ENCODE data around the gene ARID1B. TPM values are rescaled to one million over a fixed set of nuclear protein-coding genes. Genes with fewer than 3 reads are reported as not detected.

ARID1B gene
- total RNA-seq, 2 donors from 2014 or later: 74.0 to 110 TPM

DNA sequence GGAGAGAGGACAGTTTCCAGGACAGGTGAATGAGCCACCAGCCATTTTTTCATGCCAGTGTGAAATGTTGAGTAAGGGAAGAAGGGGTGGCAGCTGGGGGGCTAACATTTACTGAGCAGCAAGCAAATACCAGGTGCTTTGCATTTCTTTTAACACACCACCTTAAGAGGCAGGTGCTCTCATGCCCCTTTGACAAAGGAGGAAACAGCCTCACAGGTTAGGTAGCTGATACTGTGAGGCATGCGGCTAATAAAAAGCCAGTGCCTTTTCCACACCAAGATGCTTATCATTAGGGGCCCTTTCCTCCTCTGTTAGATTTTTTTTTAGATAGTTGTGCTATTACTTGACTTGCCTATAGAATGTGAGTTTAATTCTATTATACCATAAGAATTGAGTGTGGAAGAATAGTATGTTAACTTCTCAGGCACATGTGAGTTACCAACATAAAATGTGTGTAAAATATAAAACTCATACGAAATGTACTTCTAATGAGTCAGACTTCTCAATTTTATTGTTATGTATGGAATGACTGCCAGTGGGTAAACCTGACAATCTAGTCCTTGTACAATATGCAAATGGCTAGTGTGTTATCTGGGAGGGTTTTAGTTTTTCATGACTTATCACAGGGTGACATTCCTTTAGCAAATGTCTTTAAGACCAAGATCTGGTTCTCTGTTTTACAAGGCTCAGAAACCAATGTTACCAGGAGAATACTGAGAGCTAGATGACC is 286.2 kb downstream of the ARID1B start:
- H3K4me1 Mint-ChIP-seq: peaks cover 38% of the 10 kb centered on the region
- 100% methylated on average over 2 of the region's 2 CpGs for WGBS, 2 experiments (ENCODE audit: insufficient coverage in 1 of 2, insufficient read length in 1 of 2)
- Histone ChIP-seq H3K4me3 (ENCODE audit: low read length) (no peak overlapping the region), H3K4me1 (ENCODE audit: control insufficient read depth, insufficient read depth, low read length) (peaks cover 3% of the 10 kb centered on the region), H3K36me3 (ENCODE audit: control insufficient read depth, insufficient read depth, low read length) (peaks cover 5% of the 10 kb centered on the region), H3K9me3 (ENCODE audit: control insufficient read depth, low read length) (no peaks in the 10 kb centered on the region), H3K9ac (ENCODE audit: extremely low read depth, low read length, poor library complexity, severe bottlenecking) (no peak overlapping the region), H3K27ac (ENCODE audit: low read depth, low read length) (no peak overlapping the region), H3K27me3 (ENCODE audit: control insufficient read depth, insufficient read depth, low read length, poor library complexity, severe bottlenecking) (no peaks in the 10 kb centered on the region)
- peaks cover 2% of the 10 kb centered on the region for H3K36me3 Mint-ChIP-seq (ENCODE audit: low read depth)
- DNase-seq: no peak
- H3K27ac Mint-ChIP-seq: no peak overlapping the region
- no peaks in the 10 kb centered on the region for H3K9me3 Mint-ChIP-seq
- TF ChIP-seq, protein P1, sequence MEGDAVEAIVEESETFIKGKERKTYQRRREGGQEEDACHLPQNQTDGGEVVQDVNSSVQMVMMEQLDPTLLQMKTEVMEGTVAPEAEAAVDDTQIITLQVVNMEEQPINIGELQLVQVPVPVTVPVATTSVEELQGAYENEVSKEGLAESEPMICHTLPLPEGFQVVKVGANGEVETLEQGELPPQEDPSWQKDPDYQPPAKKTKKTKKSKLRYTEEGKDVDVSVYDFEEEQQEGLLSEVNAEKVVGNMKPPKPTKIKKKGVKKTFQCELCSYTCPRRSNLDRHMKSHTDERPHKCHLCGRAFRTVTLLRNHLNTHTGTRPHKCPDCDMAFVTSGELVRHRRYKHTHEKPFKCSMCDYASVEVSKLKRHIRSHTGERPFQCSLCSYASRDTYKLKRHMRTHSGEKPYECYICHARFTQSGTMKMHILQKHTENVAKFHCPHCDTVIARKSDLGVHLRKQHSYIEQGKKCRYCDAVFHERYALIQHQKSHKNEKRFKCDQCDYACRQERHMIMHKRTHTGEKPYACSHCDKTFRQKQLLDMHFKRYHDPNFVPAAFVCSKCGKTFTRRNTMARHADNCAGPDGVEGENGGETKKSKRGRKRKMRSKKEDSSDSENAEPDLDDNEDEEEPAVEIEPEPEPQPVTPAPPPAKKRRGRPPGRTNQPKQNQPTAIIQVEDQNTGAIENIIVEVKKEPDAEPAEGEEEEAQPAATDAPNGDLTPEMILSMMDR (conservative IDR thresholded peaks at IDR 0.05): no peak
- no peaks in the 10 kb centered on the region for H3K27me3 Mint-ChIP-seq (ENCODE audit: insufficient read depth)
- no peak overlapping the region for H3K4me3 Mint-ChIP-seq

DNA sequence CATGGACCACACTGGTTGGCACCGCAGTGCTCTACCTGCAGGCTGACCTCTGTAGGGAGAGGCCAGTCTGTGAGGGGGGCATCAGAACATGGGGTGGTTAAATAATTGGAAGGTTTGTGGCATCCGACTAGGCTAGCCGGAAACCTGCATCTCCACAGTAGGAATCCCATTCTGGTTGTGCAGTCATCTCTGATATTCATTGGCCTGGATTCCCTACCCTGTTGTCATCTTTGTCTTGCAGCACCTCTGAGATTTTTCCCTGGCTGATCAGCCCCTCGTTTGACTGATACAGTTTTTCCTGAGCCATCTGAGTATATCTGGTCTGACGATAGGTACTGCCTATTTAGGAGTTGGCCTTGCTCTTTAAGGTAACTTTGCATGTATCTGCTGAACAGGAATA is 286.7 kb downstream of the ARID1B start:
- Mint-ChIP-seq H3K27ac (no peak overlapping the region), H3K27me3 (ENCODE audit: insufficient read depth) (no peaks in the 10 kb centered on the region), H3K4me3 (no peak overlapping the region), H3K4me1 (peaks cover 33% of the 10 kb centered on the region), H3K9me3 (no peaks in the 10 kb centered on the region), H3K36me3 (ENCODE audit: low read depth) (no peaks in the 10 kb centered on the region)
- no peak overlapping the region for H3K27ac ChIP-seq (ENCODE audit: low read depth, low read length)
- no peaks in the 10 kb centered on the region for H3K9me3 ChIP-seq (ENCODE audit: control insufficient read depth, low read length)
- H3K9ac ChIP-seq (ENCODE audit: extremely low read depth, low read length, poor library complexity, severe bottlenecking): no peak overlapping the region
- peaks cover 3% of the 10 kb centered on the region for H3K4me1 ChIP-seq (ENCODE audit: control insufficient read depth, insufficient read depth, low read length)
- no peak overlapping the region for H3K4me3 ChIP-seq (ENCODE audit: low read length)
- TF ChIP-seq, protein P1 (conservative IDR thresholded peaks at IDR 0.05): no peak
- DNase-seq: no peak
- peaks cover 5% of the 10 kb centered on the region for H3K36me3 ChIP-seq (ENCODE audit: control insufficient read depth, insufficient read depth, low read length)
- WGBS, 2 experiments (ENCODE audit: insufficient coverage in 1 of 2, insufficient read length in 1 of 2): 94 to 100% methylated on average over 5 of the region's 5 CpGs
- no peaks in the 10 kb centered on the region for H3K27me3 ChIP-seq (ENCODE audit: control insufficient read depth, insufficient read depth, low read length, poor library complexity, severe bottlenecking)

DNA sequence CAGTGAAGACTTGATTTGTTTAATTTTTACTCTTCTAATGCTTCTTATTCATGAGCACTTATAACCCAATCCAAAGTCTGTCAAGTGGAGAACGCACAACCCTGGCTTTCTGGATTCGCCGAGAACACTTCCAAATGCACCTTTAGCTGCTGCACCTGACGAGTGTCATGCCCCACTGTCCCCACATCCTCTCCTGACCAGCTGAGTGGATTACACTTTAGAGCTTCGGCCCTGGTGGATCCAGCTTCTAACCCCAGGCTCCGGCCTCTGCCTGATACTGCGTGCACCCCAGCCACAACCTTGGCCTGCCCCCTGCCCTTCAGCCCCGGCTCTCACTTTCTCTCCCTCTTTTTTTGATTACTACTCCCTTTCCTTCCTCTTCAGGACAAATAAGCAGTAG is 287.3 kb downstream of the ARID1B start:
- Histone ChIP-seq H3K27ac (ENCODE audit: low read depth, low read length) (no peak overlapping the region), H3K27me3 (ENCODE audit: control insufficient read depth, insufficient read depth, low read length, poor library complexity, severe bottlenecking) (no peaks in the 10 kb centered on the region), H3K4me3 (ENCODE audit: low read length) (no peak overlapping the region), H3K9ac (ENCODE audit: extremely low read depth, low read length, poor library complexity, severe bottlenecking) (no peak overlapping the region), H3K36me3 (ENCODE audit: control insufficient read depth, insufficient read depth, low read length) (peaks cover 5% of the 10 kb centered on the region), H3K9me3 (ENCODE audit: control insufficient read depth, low read length) (no peaks in the 10 kb centered on the region), H3K4me1 (ENCODE audit: control insufficient read depth, insufficient read depth, low read length) (peaks cover 3% of the 10 kb centered on the region)
- 89 to 91% methylated on average over 6 to 8 of the region's 8 CpGs for WGBS, 2 experiments (ENCODE audit: insufficient coverage in 1 of 2, insufficient read length in 1 of 2)
- TF ChIP-seq, protein P1 (conservative IDR thresholded peaks at IDR 0.05): no peak
- Mint-ChIP-seq H3K4me3 (no peak overlapping the region), H3K27me3 (ENCODE audit: insufficient read depth) (no peaks in the 10 kb centered on the region), H3K4me1 (peaks cover 29% of the 10 kb centered on the region), H3K36me3 (ENCODE audit: low read depth) (no peaks in the 10 kb centered on the region), H3K27ac (no peak overlapping the region), H3K9me3 (no peaks in the 10 kb centered on the region)
- no peak for DNase-seq

Measured in endodermal cell (in vitro differentiated cells).